Neutrophil (primary cell): ENCODE data around the gene PARD3.

Experiments
- H3K27ac ChIP-seq: fragments of 200-600 bp; sonication (generic); 2 replicates; pipeline ENCODE4 v1.5.1; 2016; ENCODE audit warnings: mild to moderate bottlenecking, moderate library complexity
- H3K27me3 ChIP-seq: fragments of 200-600 bp; sonication (generic); 2 replicates; pipeline ENCODE4 v1.6.0; 2016; ENCODE audit warnings: mild to moderate bottlenecking
- H3K36me3 ChIP-seq: fragments of 200-600 bp; sonication (generic); 2 replicates; pipeline ENCODE4 v1.5.1; 2017
- H3K4me1 ChIP-seq, 2 experiments: fragments of 200-600 bp in 1 of 2; sonication (generic) in 1 of 2; 1 replicate in 1 of 2; 2 replicates in 1 of 2; pipeline versions ENCODE4 v1.5.1 to v1.6.1; 2013 to 2016; ENCODE audit warnings: low read depth in 1 of 2, low read length in 1 of 2, mild to moderate bottlenecking in 1 of 2, moderate library complexity in 1 of 2; ENCODE audit not compliant: control insufficient read depth in 1 of 2, insufficient read depth in 1 of 2
- H3K4me3 ChIP-seq, 2 experiments: fragments of 200-600 bp in 1 of 2; sonication (generic) in 1 of 2; 1 replicate in 1 of 2; 2 replicates in 1 of 2; pipeline ENCODE4 v1.5.1; 2013 to 2016; ENCODE audit warnings: low read depth in 1 of 2, low read length in 1 of 2, mild to moderate bottlenecking in 1 of 2, moderate library complexity in 1 of 2
- H3K9me3 ChIP-seq: fragments of 200-600 bp; sonication (generic); 2 replicates; pipeline ENCODE4 v1.5.1; 2016
- CTCF ChIP-seq: fragments of 200-600 bp; sonication (generic); IDR thresholded peaks from 2 replicates; pipeline ENCODE4 v1.5.1; 2016; ENCODE audit warnings: antibody characterized with exemption

PARD3 gene

GRCh38 chr10:34593930-34594329, 221.2 kb downstream of the PARD3 start:
- H3K27me3 ChIP-seq = no peaks in the 10 kb centered on the region
- H3K27ac ChIP-seq = no peak overlapping the region
- no peak overlapping the region for H3K4me3 ChIP-seq
- H3K9me3 ChIP-seq = no peaks in the 10 kb centered on the region
- TF ChIP-seq CTCF = no peak
- H3K4me1 ChIP-seq = no peaks in the 10 kb centered on the region
- no peaks in the 10 kb centered on the region for H3K36me3 ChIP-seq

- Histone ChIP-seq H3K27ac (no peak overlapping the region), H3K9me3 (no peaks in the 10 kb centered on the region), H3K36me3 (no peaks in the 10 kb centered on the region), H3K27me3 (no peaks in the 10 kb centered on the region), H3K4me1 (no peaks in the 10 kb centered on the region), H3K4me3 (no peak overlapping the region)
- TF ChIP-seq CTCF = no peak
Measured at GRCh38 chr10:34593374-34593890, 221.7 kb downstream of the PARD3 start.

- Histone ChIP-seq H3K4me1 (no peaks in the 10 kb centered on the region), H3K27ac (no peak overlapping the region), H3K27me3 (no peaks in the 10 kb centered on the region), H3K4me3 (no peak overlapping the region), H3K9me3 (no peaks in the 10 kb centered on the region), H3K36me3 (no peaks in the 10 kb centered on the region)
- TF ChIP-seq CTCF = no peak
Measured at GRCh38 chr10:34590793-34591192, 224.3 kb downstream of the PARD3 start.

GRCh38 chr10:34589275-34589674, 225.8 kb downstream of the PARD3 start:
- Histone ChIP-seq H3K4me1 (no peaks in the 10 kb centered on the region), H3K27ac (no peak overlapping the region), H3K9me3 (no peaks in the 10 kb centered on the region), H3K27me3 (no peaks in the 10 kb centered on the region), H3K4me3 (no peak overlapping the region), H3K36me3 (no peaks in the 10 kb centered on the region)
- no peak for TF ChIP-seq CTCF

GRCh38 chr10:34587680-34588019, 227.4 kb downstream of the PARD3 start:
- H3K4me1 ChIP-seq = no peaks in the 10 kb centered on the region
- no peaks in the 10 kb centered on the region for H3K9me3 ChIP-seq
- no peak overlapping the region for H3K4me3 ChIP-seq
- H3K27me3 ChIP-seq = no peaks in the 10 kb centered on the region
- no peaks in the 10 kb centered on the region for H3K36me3 ChIP-seq
- no peak for TF ChIP-seq CTCF
- no peak overlapping the region for H3K27ac ChIP-seq
